Spleen (tissue), 7 donors: ENCODE measurements around the gene PDE3A.

Source experiments
- CTCF ChIP-seq, 11 experiments: fragments of 200-600 bp in 7 of 11; fragments of 450-650 bp in 4 of 11; sonication (generic) in 4 of 11; IDR thresholded peaks in 8 of 11; conservative IDR thresholded peaks in 3 of 11; 1 replicate in 7 of 11; 2 replicates in 4 of 11; pipeline versions ENCODE4 v1.4.0 to v1.8.0; 2016 to 2021; ENCODE audit warnings: antibody characterized with exemption in 11 of 11, inconsistent platforms in 4 of 11, mild to moderate bottlenecking in 1 of 11
- POLR2AphosphoS5 ChIP-seq, 3 donors: sonication (generic); formaldehyde crosslinking; IDR thresholded peaks; one replicate each; pipeline ENCODE4 v1.5.1; 2017; ENCODE audit warnings: antibody characterized with exemption in 3 of 3
- donor health status: DM: no; HTN: no; CAD: no; lungs with moderate emphysema.
- donor health status: DM: no; HTN: no; CAD: no.
- donor health status: DM: no; HTN: no; CAD: no.

GRCh38 chr12:20620261-20620660 lies 251.9 kb downstream of the PDE3A start:
- TF ChIP-seq CTCF (IDR thresholded peaks at IDR 0.05 in 8 of 11, conservative IDR thresholded peaks at IDR 0.05 in 3 of 11) (no peak), POLR2AphosphoS5 (IDR thresholded peaks at IDR 0.05) (no peak)
